Vagina (tissue), 2 donors: Measurements from ENCODE around the gene PPT2. TPM values are rescaled to one million over a fixed set of nuclear protein-coding genes. Genes with fewer than 3 reads are reported as not detected.
"Not testable (repeated sequence)": the region's sequence is repeated elsewhere in the genome, so short reads cannot be mapped to it uniquely, and the experiment has no call there.

Experiments
- DNase-seq, 2 donors: peaks; one replicate each; pipeline ENCODE4 v3.0.0-alpha.2; 2017; ENCODE audit errors: extremely low spot score in 2 of 2
- H3K27ac ChIP-seq: fragments of 200-600 bp; sonication (generic); one replicate; pipeline ENCODE4 v1.5.1; 2019
- H3K27me3 ChIP-seq: fragments of 200-600 bp; sonication (generic); one replicate; pipeline ENCODE4 v1.5.1; 2019
- H3K36me3 ChIP-seq, 2 donors: fragments of 200-600 bp; sonication (generic); one replicate each; pipeline ENCODE4 v1.5.1; 2017 to 2019
- H3K4me1 ChIP-seq: fragments of 200-600 bp; sonication (generic); one replicate; pipeline ENCODE4 v1.5.1; 2019
- H3K4me3 ChIP-seq, 2 donors: fragments of 200-600 bp; sonication (generic); 1 replicate in 1 of 2; 2 replicates in 1 of 2; pipeline ENCODE4 v1.5.1; 2016 to 2019
- H3K9me3 ChIP-seq: fragments of 200-600 bp; sonication (generic); one replicate; pipeline ENCODE4 v1.5.1; 2019
- POLR2A ChIP-seq, 2 donors: fragments of 450-650 bp; IDR thresholded peaks; one replicate each; pipeline ENCODE4 v1.6.1; 2017; ENCODE audit warnings: antibody characterized with exemption in 2 of 2, mild to moderate bottlenecking in 2 of 2, moderate library complexity in 2 of 2
- POLR2AphosphoS5 ChIP-seq, 2 donors: sonication (generic); formaldehyde crosslinking; IDR thresholded peaks; one replicate each; pipeline ENCODE4 v1.9.0; 2017; ENCODE audit warnings: antibody characterized with exemption in 2 of 2, mild to moderate bottlenecking in 2 of 2, low read depth in 1 of 2; ENCODE audit not compliant: insufficient read depth in 1 of 2
- intact Hi-C: fragments of 100-400 bp; cut with DNase I; formaldehyde crosslinking; loops from one replicate; pipeline ENCODE4 v1.15.1; 2023
- total RNA-seq: library from RNA; depleted of rRNA; stranded (reverse); fragments of >200 nt; gene quantifications from one replicate; pipeline ENCODE4 v1.2.3, GENCODE V29; 2016
- TF ChIP-seq, protein P1 (sequence below), 3 experiments: fragments of 450-650 bp in 2 of 3; fragments of 200-600 bp in 1 of 3; sonication (generic) in 1 of 3; IDR thresholded peaks; one replicate each; pipeline ENCODE4 v1.5.1; 2017 to 2019; ENCODE audit warnings: antibody characterized with exemption in 3 of 3, mild to moderate bottlenecking in 2 of 3, moderate library complexity in 2 of 3

PPT2 gene
- total RNA-seq, 1 donor from 2014 or later, result 31.9 TPM

- Histone ChIP-seq H3K27me3 (no peaks in the 10 kb centered on the region), H3K36me3 (peaks cover 0 to 16% of the 10 kb centered on the region in 2 donors), H3K4me1 (peaks cover 69% of the 10 kb centered on the region), H3K9me3 (no peaks in the 10 kb centered on the region), H3K4me3 (peak overlapping the region; percentile 57 to 85), H3K27ac (peak overlapping the region; percentile 99)
- intact Hi-C loops, result no loop called here
- TF ChIP-seq, protein P1, sequence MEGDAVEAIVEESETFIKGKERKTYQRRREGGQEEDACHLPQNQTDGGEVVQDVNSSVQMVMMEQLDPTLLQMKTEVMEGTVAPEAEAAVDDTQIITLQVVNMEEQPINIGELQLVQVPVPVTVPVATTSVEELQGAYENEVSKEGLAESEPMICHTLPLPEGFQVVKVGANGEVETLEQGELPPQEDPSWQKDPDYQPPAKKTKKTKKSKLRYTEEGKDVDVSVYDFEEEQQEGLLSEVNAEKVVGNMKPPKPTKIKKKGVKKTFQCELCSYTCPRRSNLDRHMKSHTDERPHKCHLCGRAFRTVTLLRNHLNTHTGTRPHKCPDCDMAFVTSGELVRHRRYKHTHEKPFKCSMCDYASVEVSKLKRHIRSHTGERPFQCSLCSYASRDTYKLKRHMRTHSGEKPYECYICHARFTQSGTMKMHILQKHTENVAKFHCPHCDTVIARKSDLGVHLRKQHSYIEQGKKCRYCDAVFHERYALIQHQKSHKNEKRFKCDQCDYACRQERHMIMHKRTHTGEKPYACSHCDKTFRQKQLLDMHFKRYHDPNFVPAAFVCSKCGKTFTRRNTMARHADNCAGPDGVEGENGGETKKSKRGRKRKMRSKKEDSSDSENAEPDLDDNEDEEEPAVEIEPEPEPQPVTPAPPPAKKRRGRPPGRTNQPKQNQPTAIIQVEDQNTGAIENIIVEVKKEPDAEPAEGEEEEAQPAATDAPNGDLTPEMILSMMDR (IDR thresholded peaks at IDR 0.05), result no peak
- TF ChIP-seq POLR2AphosphoS5 (IDR thresholded peaks at IDR 0.05; ENCODE audit: insufficient read depth in 1 of 2, low read depth in 1 of 2) (no peak), POLR2A (IDR thresholded peaks at IDR 0.05) (no peak)
- DNase-seq, result no peak
These were observed 37.2 kb downstream of the PPT2 start for GRCh38 chr6:32190911-32191677.

DNA sequence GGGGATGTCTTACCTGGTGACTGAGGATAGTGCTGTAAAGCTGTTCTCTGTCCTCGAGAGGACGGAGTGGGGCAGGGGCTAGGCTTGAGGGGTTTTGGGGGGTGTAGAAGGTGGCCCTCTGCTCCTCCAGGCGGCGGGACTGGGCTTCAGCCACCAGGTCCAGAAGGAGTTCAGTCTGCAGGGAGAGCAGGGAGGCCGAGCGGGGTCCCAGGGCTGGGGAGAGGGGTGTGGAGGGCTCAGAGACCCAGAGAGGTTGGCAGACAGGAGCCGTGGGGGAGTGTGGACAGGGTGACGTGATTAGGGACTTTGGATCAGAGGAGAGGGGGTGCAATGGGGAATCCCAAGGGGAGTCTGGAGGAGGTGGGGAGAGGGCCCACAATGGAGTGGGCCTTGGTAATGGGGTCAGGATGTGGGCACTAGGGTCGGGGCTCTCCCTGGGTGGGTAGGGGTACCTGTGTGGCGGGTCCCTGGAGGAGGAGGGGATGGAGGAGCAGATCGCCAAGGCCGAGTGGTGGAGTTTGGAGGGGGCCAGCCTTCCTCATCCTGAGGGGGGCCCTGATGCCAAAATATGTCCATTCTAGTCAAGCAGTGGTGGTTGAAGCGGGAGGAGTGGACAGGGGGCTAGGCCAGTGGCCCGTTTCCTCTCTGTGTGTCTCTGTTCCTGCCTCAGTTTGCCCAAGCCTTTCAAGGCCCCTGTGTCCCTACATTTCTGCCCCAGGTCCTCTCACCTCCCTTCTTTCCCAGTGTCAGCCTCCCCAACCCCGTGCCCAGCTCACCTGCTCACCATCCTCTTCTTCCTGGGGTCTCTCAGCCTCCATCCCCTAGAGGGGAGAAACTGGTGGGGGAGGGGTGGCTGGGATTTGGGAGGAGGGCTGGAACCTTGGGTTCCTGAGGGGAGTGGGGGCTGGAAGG, 38.0 kb downstream of the PPT2 start:
- Histone ChIP-seq H3K27me3 (no peaks in the 10 kb centered on the region), H3K36me3 (peaks cover 0 to 8% of the 10 kb centered on the region in 2 donors), H3K4me3 (peak overlapping the region; percentile 22 to 85), H3K4me1 (peaks cover 68% of the 10 kb centered on the region), H3K27ac (peak overlapping the region; percentile 99), H3K9me3 (no peaks in the 10 kb centered on the region)
- DNase-seq, result no peak
- intact Hi-C loops, result no loop called here
- TF ChIP-seq POLR2A (IDR thresholded peaks at IDR 0.05) (no peak), POLR2AphosphoS5 (IDR thresholded peaks at IDR 0.05; ENCODE audit: insufficient read depth in 1 of 2, low read depth in 1 of 2) (no peak)
- TF ChIP-seq, protein P1 (IDR thresholded peaks at IDR 0.05), result no peak

- TF ChIP-seq POLR2A (IDR thresholded peaks at IDR 0.05) (no peak), POLR2AphosphoS5 (IDR thresholded peaks at IDR 0.05; ENCODE audit: insufficient read depth in 1 of 2, low read depth in 1 of 2) (peak in 1 of 2 donors; percentile 35)
- TF ChIP-seq, protein P1 (IDR thresholded peaks at IDR 0.05), result no peak
- Histone ChIP-seq H3K27ac (peak within 1 kb of the TSS; percentile 99), H3K9me3 (no peaks in the 10 kb centered on the region), H3K27me3 (no peaks in the 10 kb centered on the region), H3K4me3 (peak within 1 kb of the TSS; percentile 22 to 85), H3K36me3 (peaks cover 0 to 2% of the 10 kb centered on the region in 2 donors), H3K4me1 (peaks cover 66% of the 10 kb centered on the region)
- no peak for DNase-seq
- intact Hi-C loops, result no loop called here
These were observed 38.7 kb downstream of the PPT2 start, which contains the start of gene GPSM3 for GRCh38 chr6:32192608-32193039. Gene GPSM3 (minus strand): TSS chr6:32192643. CDS start chr6:32192513, 130 bp downstream.

DNA sequence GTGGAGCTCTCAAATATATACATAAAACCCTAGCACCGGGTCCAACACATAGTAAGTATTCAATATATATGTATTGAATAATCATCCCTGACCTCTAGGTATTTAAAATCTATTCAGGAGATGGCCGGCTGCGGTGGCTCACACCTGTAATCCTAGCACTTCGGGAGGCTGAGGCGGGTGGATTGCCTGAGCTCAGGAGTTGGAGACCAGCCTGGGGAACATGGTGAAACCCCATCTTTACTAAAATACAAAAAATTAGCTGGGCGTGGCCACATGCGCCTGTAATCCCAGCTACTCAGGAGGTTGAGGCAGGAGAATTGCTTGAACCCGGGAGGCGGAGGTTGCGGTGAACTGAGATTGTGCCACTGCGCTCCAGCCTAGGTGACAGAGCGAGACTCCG, 39.2 kb downstream of the PPT2 start:
- Histone ChIP-seq H3K4me3 (peak overlapping the region in 1 of 2 donors; percentile 85), H3K4me1 (peaks cover 61% of the 10 kb centered on the region), H3K27ac (peak overlapping the region; percentile 99)
- DNase-seq, intact Hi-C loops, H3K36me3 ChIP-seq, H3K9me3 ChIP-seq, H3K27me3 ChIP-seq: not testable (repeated sequence)

GRCh38 chr6:32194388-32194787, 40.4 kb downstream of the PPT2 start:
- H3K27ac ChIP-seq, result peak overlapping the region; percentile 99
- no peaks in the 10 kb centered on the region for H3K9me3 ChIP-seq
- H3K27me3 ChIP-seq, result no peaks in the 10 kb centered on the region
- peaks cover 48% of the 10 kb centered on the region for H3K4me1 ChIP-seq
- intact Hi-C loops, result no loop called here
- no peaks in the 10 kb centered on the region for H3K36me3 ChIP-seq
- TF ChIP-seq, protein P1 (IDR thresholded peaks at IDR 0.05), result no peak
- TF ChIP-seq POLR2A (IDR thresholded peaks at IDR 0.05), result no peak
- no peak for DNase-seq
- H3K4me3 ChIP-seq, result no peak overlapping the region
